DND-41 (cell line): Measurements from ENCODE around the gene MAML3.

ENCODE experiments used
- ATAC-seq: fragments of 200-7000 bp; cut with Tn5 transposase; 3 replicates; pipeline ENCODE4 v1.9.1; 2021; ENCODE audit warnings: low read depth; ENCODE audit not compliant: insufficient read depth
- DNase-seq: peaks from one replicate; pipeline ENCODE4 v3.0.0-alpha.2; 2020
- H2AFZ ChIP-seq: 2 replicates; pipeline ENCODE4 v1.6.0; 2012; ENCODE audit warnings: low read depth, low read length
- H3K27ac ChIP-seq: 2 replicates; pipeline ENCODE4 v1.5.1; 2012; ENCODE audit warnings: low read length, inconsistent platforms
- H3K27me3 ChIP-seq: fragments of 200-600 bp; sonication (generic); 2 replicates; pipeline ENCODE4 v1.6.0; 2012; ENCODE audit warnings: low read length, mild to moderate bottlenecking, inconsistent platforms; ENCODE audit not compliant: insufficient read depth, poor library complexity
- H3K36me3 ChIP-seq: 2 replicates; pipeline ENCODE4 v1.5.1; 2012; ENCODE audit warnings: low read length, inconsistent platforms; ENCODE audit not compliant: insufficient read depth
- H3K4me1 ChIP-seq: 2 replicates; pipeline ENCODE4 v1.5.1; 2012; ENCODE audit warnings: mild to moderate bottlenecking, low read length; ENCODE audit not compliant: insufficient read depth
- H3K4me2 ChIP-seq: 2 replicates; pipeline ENCODE4 v1.6.0; 2012; ENCODE audit warnings: mild to moderate bottlenecking, moderate library complexity, low read length, inconsistent platforms; ENCODE audit not compliant: insufficient read depth
- H3K4me3 ChIP-seq, 2 experiments: fragments of 200-600 bp in 1 of 2; shearing (Covaris generic) in 1 of 2; 2 replicates each; pipeline ENCODE4 v1.5.1; 2012 to 2016; ENCODE audit warnings: inconsistent platforms in 2 of 2, low read length in 2 of 2, mild to moderate bottlenecking in 2 of 2, low read depth in 1 of 2, moderate library complexity in 1 of 2
- H3K79me2 ChIP-seq: 2 replicates; pipeline ENCODE4 v1.6.0; 2012; ENCODE audit warnings: low read length, inconsistent platforms; ENCODE audit not compliant: insufficient read depth
- H3K9ac ChIP-seq: 2 replicates; pipeline ENCODE4 v1.6.0; 2012; ENCODE audit warnings: low read depth, mild to moderate bottlenecking, inconsistent platforms, low read length, moderate library complexity
- H3K9me3 ChIP-seq: 2 replicates; pipeline ENCODE4 v1.5.1; 2012; ENCODE audit warnings: low read length, moderate library complexity, mild to moderate bottlenecking, inconsistent platforms; ENCODE audit not compliant: insufficient read depth, severe bottlenecking
- H4K20me1 ChIP-seq: 2 replicates; pipeline ENCODE4 v1.6.0; 2012; ENCODE audit warnings: low read length; ENCODE audit not compliant: insufficient read depth
- EZH2 ChIP-seq: IDR thresholded peaks from 3 replicates; pipeline ENCODE4 v1.6.1; 2012; ENCODE audit warnings: borderline replicate concordance, low read depth, mild to moderate bottlenecking, moderate library complexity, low read length, inconsistent platforms; ENCODE audit not compliant: severe bottlenecking
- TF ChIP-seq, protein P1 (sequence below): IDR thresholded peaks from 2 replicates; pipeline ENCODE4 v1.5.1; 2012; ENCODE audit warnings: borderline replicate concordance, low read length, moderate library complexity, mild to moderate bottlenecking; ENCODE audit not compliant: poor library complexity, severe bottlenecking; ENCODE audit errors: extremely low read depth

MAML3 gene

DNA sequence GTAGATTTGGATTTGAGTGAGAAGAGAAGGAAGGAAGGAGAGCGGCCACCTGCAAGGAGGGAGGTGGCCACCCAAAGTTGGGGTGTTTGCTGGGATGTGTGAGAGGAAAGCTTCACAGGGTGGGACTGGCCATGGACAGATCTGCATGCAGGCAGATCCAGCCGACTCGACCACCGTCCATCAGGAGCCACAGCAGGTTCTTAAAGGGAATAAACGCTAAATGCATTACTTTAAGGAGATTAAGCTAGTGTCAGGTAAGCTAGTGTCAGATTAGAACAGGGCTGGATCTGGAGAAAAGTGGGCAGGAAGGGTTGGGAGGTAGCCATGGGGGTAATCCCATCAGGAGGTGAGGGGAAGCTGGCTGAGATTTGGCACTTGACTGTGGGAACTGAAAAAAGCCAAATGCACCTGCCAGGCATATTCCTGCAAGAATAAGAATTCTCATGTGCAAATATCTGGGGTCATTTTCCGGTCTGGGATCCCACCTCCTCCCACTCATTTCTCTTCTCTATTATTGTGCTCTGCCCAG, 408.8 kb downstream of the MAML3 start:
- TF ChIP-seq, protein P1, sequence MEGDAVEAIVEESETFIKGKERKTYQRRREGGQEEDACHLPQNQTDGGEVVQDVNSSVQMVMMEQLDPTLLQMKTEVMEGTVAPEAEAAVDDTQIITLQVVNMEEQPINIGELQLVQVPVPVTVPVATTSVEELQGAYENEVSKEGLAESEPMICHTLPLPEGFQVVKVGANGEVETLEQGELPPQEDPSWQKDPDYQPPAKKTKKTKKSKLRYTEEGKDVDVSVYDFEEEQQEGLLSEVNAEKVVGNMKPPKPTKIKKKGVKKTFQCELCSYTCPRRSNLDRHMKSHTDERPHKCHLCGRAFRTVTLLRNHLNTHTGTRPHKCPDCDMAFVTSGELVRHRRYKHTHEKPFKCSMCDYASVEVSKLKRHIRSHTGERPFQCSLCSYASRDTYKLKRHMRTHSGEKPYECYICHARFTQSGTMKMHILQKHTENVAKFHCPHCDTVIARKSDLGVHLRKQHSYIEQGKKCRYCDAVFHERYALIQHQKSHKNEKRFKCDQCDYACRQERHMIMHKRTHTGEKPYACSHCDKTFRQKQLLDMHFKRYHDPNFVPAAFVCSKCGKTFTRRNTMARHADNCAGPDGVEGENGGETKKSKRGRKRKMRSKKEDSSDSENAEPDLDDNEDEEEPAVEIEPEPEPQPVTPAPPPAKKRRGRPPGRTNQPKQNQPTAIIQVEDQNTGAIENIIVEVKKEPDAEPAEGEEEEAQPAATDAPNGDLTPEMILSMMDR = no peak
- TF ChIP-seq EZH2 = no peak

DNA sequence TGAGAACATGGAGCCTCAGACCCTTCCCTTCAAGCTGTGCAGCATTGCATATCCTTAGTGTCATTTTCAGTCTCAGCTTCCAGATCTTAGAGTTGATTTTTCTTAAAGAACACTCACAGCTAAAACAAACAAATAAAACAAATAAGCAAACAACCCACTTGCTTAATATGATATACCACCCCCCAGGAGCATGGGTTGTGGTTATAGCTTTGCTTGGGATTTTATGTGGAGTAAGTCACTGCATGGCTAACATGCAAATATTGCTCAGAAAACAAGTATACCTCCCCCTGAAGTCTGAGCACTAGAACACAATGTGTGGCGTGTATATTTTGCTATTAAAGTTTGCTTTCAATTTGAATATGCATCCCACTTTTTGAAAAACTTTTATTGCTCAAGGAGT, 409.8 kb downstream of the MAML3 start:
- TF ChIP-seq, protein P1 = no peak
- TF ChIP-seq EZH2 = no peak
- Histone ChIP-seq H3K4me3 (no peak overlapping the region), H4K20me1 (no peaks in the 10 kb centered on the region), H3K27me3 (no peaks in the 10 kb centered on the region), H3K79me2 (no peaks in the 10 kb centered on the region), H3K9me3 (no peaks in the 10 kb centered on the region), H3K36me3 (no peaks in the 10 kb centered on the region), H3K4me2 (no peak overlapping the region), H3K27ac (no peak overlapping the region), H2AFZ (no peak overlapping the region), H3K9ac (no peak overlapping the region), H3K4me1 (peaks cover 12% of the 10 kb centered on the region)
- no peak for DNase-seq
- ATAC-seq = no peak

More for the DNA sequence above, 408.8 kb downstream of the MAML3 start:
- Histone ChIP-seq H3K79me2 (no peaks in the 10 kb centered on the region), H3K36me3 (no peaks in the 10 kb centered on the region), H3K9me3 (no peaks in the 10 kb centered on the region), H2AFZ (no peak overlapping the region), H4K20me1 (no peaks in the 10 kb centered on the region), H3K4me1 (peaks cover 15% of the 10 kb centered on the region), H3K4me2 (no peak overlapping the region), H3K27ac (no peak overlapping the region), H3K27me3 (no peaks in the 10 kb centered on the region), H3K9ac (no peak overlapping the region), H3K4me3 (no peak overlapping the region)
- ATAC-seq = no peak
- DNase-seq = no peak

DNA sequence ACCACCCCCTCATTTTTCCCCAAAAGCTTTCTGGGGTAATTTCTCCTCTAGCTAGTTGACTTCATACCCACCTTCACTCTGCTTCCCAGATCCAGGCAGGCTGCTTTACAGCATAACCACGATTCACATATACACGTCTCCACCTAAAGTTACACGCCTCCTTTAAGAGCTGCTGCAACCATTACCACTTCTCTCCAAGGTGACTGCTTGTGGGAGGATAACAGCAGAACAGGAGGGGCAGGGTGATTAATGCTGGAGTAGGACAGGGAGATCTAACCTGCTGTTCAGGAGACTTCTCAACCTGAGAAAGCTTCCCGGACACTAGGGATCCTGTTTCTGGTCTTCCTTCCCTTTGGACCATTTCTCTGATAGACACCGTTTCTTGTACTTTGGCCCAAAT, 411.0 kb downstream of the MAML3 start:
- H4K20me1 ChIP-seq = no peaks in the 10 kb centered on the region
- no peak for ATAC-seq

More for the DNA sequence above, 411.0 kb downstream of the MAML3 start:
- Histone ChIP-seq H3K4me1 (peaks cover 10% of the 10 kb centered on the region), H3K4me2 (no peak overlapping the region), H3K79me2 (no peaks in the 10 kb centered on the region), H3K36me3 (no peaks in the 10 kb centered on the region), H2AFZ (no peak overlapping the region), H3K9ac (no peak overlapping the region), H3K4me3 (no peak overlapping the region), H3K9me3 (no peaks in the 10 kb centered on the region), H3K27me3 (no peaks in the 10 kb centered on the region), H3K27ac (no peak overlapping the region)
- TF ChIP-seq, protein P1 = no peak
- TF ChIP-seq EZH2 = no peak
- no peak for DNase-seq
